AG04449 (cell line): Measurements from ENCODE around the gene CPTP.
A peak's percentile ranks its signal among the peaks of the same experiment; 100 is the strongest.

Experiments used
- CTCF ChIA-PET: fragments of 350-600 bp; formaldehyde crosslinking; extraction: SDS; loops from one replicate; lab custom pipeline; 2021; ENCODE audit warnings: antibody characterized with exemption; lab: Yijun Ruan, JAX
- POLR2A ChIA-PET: fragments of 400-600, 350-600 bp; formaldehyde crosslinking; extraction: SDS; loops from one replicate; lab custom pipeline; 2020; ENCODE audit warnings: antibody characterized with exemption, inconsistent platforms; lab: Yijun Ruan, JAX
- DNase-seq: peaks from one replicate; pipeline ENCODE4 v3.0.0-alpha.2; 2010; ENCODE audit warnings: low read depth, low spot score
- H3K4me3 ChIP-seq: 2 replicates; pipeline ENCODE4 v1.5.1; 2011; ENCODE audit warnings: low read depth, mild to moderate bottlenecking, control low read depth, low read length
- CTCF ChIP-seq: IDR thresholded peaks from one replicate; pipeline ENCODE4 v1.5.1; 2011; ENCODE audit warnings: mild to moderate bottlenecking, moderate library complexity, low read length, control low read depth, inconsistent platforms; ENCODE audit not compliant: insufficient read depth; ENCODE audit errors: missing control alignments

The CPTP gene

GRCh38 chr1:1319646-1319941, 5.0 kb upstream of the CPTP start:
- ChIA-PET CTCF (no interaction called here), POLR2A (no interaction called here)
- H3K4me3 ChIP-seq: no peak overlapping the region
- no peak for DNase-seq
- TF ChIP-seq CTCF: no peak

GRCh38 chr1:1320666-1321448, 3.7 kb upstream of the CPTP start:
- ChIA-PET CTCF (no interaction called here), POLR2A (interaction anchor here (0.8 kb wide), 1 partner anchor 10 kb away, joined by 3 read pairs; no protein-coding TSS in a partner anchor)
- H3K4me3 ChIP-seq: no peak overlapping the region
- no peak for DNase-seq
- no peak for TF ChIP-seq CTCF

- ChIA-PET CTCF (no interaction called here), POLR2A (no interaction called here)
Measured at GRCh38 chr1:1321477-1321876, 3.1 kb upstream of the CPTP start.

GRCh38 chr1:1322418-1322817, 2.2 kb upstream of the CPTP start:
- POLR2A ChIA-PET: no interaction called here
- no peak for TF ChIP-seq CTCF
- no peak overlapping the region for H3K4me3 ChIP-seq
- CTCF ChIA-PET: no interaction called here
- no peak for DNase-seq

More at GRCh38 chr1:1321477-1321876, 3.1 kb upstream of the CPTP start:
- no peak for TF ChIP-seq CTCF
- no peak for DNase-seq
- H3K4me3 ChIP-seq: no peak overlapping the region

- TF ChIP-seq CTCF: no peak
- CTCF ChIA-PET: interaction anchor here (0.7 kb wide), 1 partner anchor 17 kb away, joined by 3 read pairs; no protein-coding TSS in a partner anchor
- H3K4me3 ChIP-seq: peak overlapping the region; percentile 15; the same call in 1 of the 2 replicates
- no peak for DNase-seq
- POLR2A ChIA-PET: no interaction called here
Measured at GRCh38 chr1:1322952-1323351, 1.6 kb upstream of the CPTP start.

- CTCF ChIA-PET: no interaction called here
- POLR2A ChIA-PET: no interaction called here
Measured at GRCh38 chr1:1324084-1324523, 498 bp upstream of the CPTP start.

More at GRCh38 chr1:1324084-1324523, 498 bp upstream of the CPTP start:
- no peak for TF ChIP-seq CTCF
- H3K4me3 ChIP-seq: peak overlapping the region; percentile 83
- no peak for DNase-seq
